GM19372 (cell line): ENCODE results near the gene TSPAN31.

ENCODE experiments used
- ATAC-seq: cut with Tn5 transposase; IDR thresholded peaks from one replicate; pipeline ENCODE4 v1.9.1; 2021; ENCODE audit warnings: mild to moderate bottlenecking, low read depth, moderate library complexity; ENCODE audit not compliant: unreplicated experiment

Gene TSPAN31

DNA sequence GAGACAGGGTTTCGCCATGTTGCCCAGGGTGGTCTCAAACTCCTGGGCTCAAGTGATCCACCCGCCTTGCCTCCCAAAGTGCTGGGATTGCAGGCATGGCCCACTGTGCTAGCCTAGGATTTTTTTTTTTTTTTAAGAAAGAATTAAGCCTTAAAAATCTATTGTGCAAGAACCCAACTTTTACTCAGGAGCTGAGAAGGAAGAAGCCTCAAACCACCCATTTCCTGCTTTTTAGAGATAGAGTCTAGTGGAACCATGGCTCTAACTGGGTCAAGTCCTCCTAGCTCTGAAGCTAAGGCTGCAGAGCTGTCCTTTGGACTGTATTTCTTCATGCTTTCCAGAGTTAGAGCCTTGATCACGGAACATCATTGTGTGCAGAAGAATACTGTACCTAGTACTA lies 36.4 kb downstream of the TSPAN31 start:
- ATAC-seq = no peak

DNA sequence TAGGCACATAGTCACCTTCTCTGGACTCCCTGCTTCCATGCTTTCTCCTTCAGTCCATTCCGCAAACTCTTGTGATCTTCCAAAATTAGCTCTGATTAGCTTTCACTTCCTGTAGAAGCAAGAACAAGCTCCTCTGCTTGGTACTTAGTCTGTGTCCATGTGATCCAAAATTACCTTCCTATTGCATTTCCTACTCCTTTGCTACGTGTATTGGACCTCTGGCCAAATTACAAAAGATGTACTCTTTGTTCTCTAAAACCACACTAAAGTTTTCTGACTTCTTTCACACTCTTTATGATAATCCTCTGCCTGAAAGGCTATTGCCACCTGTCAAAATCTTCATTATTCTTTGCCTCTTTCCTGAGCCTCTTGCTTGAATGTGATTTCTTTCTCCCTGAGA lies 37.0 kb downstream of the TSPAN31 start:
- no peak for ATAC-seq

DNA sequence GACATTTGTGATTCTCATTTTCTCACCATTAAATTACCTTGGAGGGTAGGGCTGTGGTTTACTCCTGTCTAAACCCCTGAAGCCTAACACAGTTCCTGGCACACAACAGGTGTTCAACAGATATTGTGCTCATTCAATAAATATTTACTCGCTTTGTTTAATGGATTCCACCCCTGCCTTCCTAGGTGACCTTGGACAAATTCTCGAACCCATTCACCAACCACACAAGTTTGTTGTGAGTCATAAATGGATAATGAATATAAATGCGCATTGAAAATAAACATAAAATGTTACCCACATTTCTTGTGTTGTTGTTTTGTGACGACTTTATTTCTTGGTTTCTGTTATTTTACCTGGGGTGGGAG lies 37.4 kb downstream of the TSPAN31 start:
- no peak for ATAC-seq

DNA sequence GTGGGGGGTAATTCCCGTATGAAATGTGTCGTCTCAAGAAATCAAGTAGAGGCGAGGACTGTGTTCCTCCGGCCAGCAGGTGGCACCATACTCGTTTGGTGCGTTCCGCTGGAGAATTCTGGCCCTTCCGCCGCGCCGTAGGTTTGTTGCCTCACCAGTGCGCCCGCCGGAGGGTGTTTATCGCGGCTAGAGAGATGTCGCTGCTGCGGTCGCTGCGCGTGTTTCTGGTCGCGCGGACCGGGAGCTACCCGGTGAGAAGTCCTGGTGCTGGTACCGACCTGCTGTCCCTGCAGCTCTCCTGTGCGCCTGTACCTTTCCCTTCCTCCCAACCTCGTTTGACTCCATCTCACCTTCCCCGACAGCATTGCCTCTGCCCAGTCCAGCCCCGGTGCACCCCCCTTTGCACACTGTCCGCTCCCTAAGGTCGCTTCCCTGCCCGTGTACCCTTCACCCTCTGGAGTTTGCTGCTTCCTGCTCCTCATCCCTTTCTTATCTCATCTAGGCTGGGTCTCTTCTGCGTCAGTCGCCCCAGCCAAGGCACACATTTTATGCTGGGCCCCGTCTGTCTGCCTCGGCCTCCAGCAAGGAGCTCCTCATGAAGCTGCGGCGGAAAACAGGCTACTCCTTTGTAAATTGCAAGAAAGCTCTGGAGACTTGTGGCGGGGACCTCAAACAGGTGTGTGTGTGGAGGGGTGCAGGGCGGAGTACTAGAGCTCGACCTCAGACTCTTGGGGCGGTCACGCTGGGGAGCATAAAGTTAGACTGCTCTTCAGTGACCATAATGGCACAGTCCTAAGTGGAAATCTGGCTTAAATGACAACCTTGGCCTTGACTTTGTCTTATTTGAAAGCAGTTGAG lies 38.0 kb downstream of the TSPAN31 start, which contains the start of gene TSFM:
Gene TSFM (plus strand): TSS at position 180 of the 858 bp plus-strand sequence. CDS start 15 bp downstream, at position 195.
- peak; percentile 89 for ATAC-seq

DNA sequence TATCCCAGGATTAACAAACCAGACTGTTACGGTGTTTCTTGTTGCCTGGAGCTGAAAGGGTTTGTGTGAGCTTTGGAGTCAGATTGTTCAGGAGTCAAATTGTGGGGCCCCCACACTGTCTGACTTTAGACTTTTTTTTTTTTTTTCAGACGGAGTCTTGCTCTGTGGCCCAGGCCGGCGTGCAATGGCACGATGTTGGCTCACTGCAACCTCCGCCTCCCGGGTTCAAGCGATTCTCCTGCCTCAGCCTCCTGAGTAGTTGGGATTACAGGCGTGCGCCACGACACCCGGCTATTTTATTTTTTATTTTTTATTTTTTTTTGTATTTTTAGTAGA lies 38.6 kb downstream of the TSPAN31 start:
- ATAC-seq = no peak

DNA sequence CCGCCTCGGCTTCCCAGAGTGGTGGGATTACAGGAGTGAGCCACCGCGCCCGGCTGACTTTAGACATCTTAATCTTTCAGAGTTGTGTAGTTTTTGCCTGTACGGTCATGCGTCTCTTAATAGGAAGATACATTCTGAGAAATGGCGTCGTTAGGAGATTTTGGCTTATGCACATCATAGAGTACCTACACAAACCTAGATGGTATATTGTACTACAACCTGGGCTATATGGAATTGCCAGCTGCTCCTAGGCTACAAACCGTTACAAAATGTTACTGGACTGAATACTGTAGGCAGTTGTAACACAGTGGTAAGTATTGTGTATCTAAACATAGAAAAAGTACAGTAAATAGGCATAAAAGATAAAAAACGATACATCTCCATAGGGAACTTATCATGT lies 39.0 kb downstream of the TSPAN31 start:
- no peak for ATAC-seq

DNA sequence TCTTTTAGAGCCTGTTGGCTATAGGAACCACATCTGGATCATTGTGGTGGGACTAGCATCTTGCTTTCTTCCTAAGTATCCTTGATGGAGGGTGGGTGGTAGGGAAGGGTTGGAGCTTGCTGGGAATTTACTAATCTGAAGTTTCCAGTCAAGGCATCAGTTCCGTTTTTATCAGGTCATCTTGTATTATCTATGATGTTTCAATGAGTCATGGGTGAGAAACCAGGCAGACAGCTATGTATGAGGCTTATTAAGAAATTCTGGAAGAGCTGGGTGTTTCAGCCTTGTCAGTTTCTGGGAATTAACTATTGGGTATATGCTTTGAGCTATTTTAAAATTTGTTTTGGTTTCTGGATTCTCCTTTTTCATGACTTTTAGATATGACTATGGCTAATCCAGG lies 49.1 kb downstream of the TSPAN31 start:
- no peak for ATAC-seq

DNA sequence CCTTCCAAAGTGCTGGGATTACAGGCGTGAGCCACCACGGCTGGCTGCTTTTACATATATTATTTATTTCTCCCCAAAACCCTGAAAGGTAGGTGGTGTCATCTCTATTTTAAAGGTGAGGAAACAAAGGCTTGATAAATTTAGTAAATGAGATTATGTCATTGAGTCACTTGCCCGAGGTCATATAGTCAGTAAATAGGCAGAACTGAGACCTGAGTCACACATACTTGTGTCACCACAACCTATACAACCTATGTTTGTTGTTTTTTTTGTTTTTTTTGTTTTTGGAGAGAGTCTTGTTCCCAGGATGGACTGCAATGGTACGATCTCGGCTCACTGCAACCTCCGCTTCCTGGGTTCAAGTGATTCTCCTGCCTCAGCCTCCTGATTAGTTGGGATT lies 50.5 kb downstream of the TSPAN31 start:
- ATAC-seq = no peak

DNA sequence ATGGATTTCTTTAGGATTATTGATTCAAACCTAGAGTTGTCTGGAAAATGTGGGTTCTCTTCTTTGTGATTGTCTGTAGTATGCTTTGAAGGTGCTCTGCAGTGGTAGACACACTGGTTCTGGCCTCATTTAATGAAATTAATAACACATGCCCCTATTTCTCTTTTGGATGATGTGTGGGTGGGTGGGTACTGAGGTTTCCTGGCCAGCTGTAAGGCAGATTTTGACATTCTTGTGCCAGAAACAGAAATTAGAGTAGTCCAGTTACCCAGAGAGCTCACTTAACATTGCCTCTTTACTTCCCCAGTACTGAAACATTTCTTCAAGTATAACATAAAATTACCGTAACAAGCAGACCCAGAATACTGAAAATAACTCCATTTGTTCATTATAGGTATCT lies 52.2 kb downstream of the TSPAN31 start:
- no peak for ATAC-seq

DNA sequence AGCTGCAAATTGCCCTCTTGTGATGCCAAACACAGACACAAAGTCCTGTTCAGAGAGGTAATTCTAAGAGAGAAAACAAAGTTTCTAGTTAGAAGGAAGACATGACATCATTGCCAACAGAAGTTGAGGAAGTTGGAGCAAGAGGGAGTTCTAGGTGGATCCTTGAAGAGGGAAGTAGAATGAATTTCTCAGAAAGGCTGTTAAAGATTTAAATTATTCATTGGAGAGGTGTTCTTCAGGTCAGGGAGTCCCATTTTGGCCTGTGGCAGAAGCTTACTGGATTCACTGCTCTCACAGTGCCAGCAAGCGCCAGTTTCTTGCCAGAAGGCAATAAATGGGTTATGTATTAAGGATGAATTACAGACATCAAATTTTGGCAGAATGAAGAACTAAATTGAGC lies 53.1 kb downstream of the TSPAN31 start:
- ATAC-seq = no peak
